GM15510 (cell line): ENCODE measurements around the gene AIP.

ENCODE experiments used
- POLR2A ChIP-seq: IDR thresholded peaks from 3 replicates; pipeline ENCODE4 v1.6.1; 2011; ENCODE audit warnings: borderline replicate concordance; ENCODE audit not compliant: insufficient read length; ENCODE audit errors: extremely low read depth

Gene AIP

GRCh38 chr11:67517784-67518552 is 35.1 kb downstream of the AIP start:
- TF ChIP-seq POLR2A, result no peak

GRCh38 chr11:67519726-67520125 is 36.9 kb downstream of the AIP start:
- no peak for TF ChIP-seq POLR2A

- TF ChIP-seq POLR2A, result no peak
Observed at GRCh38 chr11:67520856-67521824, 38.3 kb downstream of the AIP start.

- no peak for TF ChIP-seq POLR2A
Observed at GRCh38 chr11:67521924-67522323, 39.1 kb downstream of the AIP start.

- no peak for TF ChIP-seq POLR2A
Observed at GRCh38 chr11:67522338-67522737, 39.5 kb downstream of the AIP start.

GRCh38 chr11:67522844-67523555 is 40.2 kb downstream of the AIP start, which contains the start of gene CABP2:
Gene CABP2 (minus strand): TSS chr11:67523446. CDS start chr11:67523326, 120 bp downstream.
- no peak for TF ChIP-seq POLR2A

- TF ChIP-seq POLR2A, result no peak
Observed at GRCh38 chr11:67523556-67524479, 41.0 kb downstream of the AIP start.

- no peak for TF ChIP-seq POLR2A
Observed at GRCh38 chr11:67524480-67524808, 41.6 kb downstream of the AIP start.

GRCh38 chr11:67525275-67525976 is 42.6 kb downstream of the AIP start:
- TF ChIP-seq POLR2A, result no peak

- TF ChIP-seq POLR2A, result no peak
Observed at GRCh38 chr11:67528376-67528775, 45.5 kb downstream of the AIP start.

- TF ChIP-seq POLR2A, result no peak
Observed at GRCh38 chr11:67530282-67530592, 47.4 kb downstream of the AIP start.

GRCh38 chr11:67532889-67533288 is 50.1 kb downstream of the AIP start:
- no peak for TF ChIP-seq POLR2A

GRCh38 chr11:67534070-67534679 is 51.3 kb downstream of the AIP start:
- no peak for TF ChIP-seq POLR2A
